Daoy (cell line): Measurements from ENCODE around the gene PBX1. TPM values are rescaled to one million over a fixed set of nuclear protein-coding genes. Genes with fewer than 3 reads are reported as not detected.

Experiments
- DNase-seq: peaks from one replicate; pipeline ENCODE4 v3.0.0-alpha.2; 2015; ENCODE audit warnings: low read depth
- total RNA-seq: library from RNA; depleted of rRNA; stranded (reverse); fragments of >200 nt; shearing (Covaris generic); gene quantifications from 2 replicates; pipeline ENCODE4 v1.2.3, GENCODE V29; 2014

The PBX1 gene
- total RNA-seq, 1 experiment from 2014 or later = 16.2 TPM

DNA sequence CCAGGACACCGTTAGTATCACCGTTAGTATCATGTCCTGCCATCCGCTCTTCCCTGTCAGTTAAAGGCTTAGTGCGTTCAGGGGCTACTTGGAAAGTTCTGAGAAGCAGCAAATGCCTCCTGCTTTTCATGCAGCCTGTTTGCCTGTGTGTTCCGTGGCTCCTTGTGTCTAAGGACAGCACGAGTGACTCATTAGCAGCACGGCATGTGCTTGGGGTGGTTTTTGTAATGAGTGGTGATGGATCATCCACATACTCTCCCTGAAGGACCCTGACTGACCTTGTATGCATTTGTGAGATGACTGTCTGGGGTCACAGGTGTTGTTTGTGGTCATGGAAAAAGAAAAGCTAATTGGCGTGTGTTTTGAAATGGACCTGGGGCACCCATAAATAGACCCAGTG, 221.9 kb downstream of the PBX1 start:
- peak; percentile 73 for DNase-seq

DNA sequence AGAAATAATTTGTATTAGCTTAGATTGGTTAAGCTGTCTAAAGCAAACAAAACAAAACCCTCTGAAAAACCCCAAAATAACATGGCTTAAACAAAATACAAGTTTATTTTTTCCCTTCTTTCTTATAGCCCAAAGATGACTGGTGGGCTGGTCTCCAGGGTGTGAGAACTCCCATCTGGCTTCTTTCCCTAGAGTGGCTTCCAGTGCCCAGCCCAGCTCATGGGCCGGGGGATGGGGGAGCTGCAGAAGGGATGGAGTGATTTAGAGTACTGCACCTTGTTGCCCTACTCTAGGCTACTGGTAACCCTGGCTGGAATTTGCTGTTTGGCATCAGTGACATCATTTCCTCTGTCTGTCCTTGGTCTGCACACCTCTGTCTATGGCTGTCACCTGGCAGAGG, 223.0 kb downstream of the PBX1 start:
- no peak for DNase-seq

GRCh38 chr1:164783778-164784555, 225.0 kb downstream of the PBX1 start:
- no peak for DNase-seq

DNA sequence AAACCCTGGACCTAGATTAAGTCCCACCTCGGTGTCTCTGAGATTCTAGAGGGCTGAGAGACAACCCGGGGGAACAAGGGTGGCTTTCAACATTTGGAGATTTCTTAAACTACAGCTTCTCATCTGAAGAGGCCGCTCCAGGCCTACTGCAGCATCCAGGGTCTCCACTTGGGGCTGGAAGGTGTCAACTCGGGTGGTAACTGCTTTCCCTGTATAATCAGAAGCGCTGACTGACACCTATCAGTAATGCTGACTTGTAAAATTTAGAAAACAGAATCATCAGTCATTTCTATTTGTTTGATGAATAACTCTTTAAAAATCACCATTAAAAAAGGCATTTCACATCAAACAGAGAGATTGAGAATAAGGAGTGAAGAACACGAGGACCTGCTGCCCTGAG, 226.0 kb downstream of the PBX1 start:
- no peak for DNase-seq

DNA sequence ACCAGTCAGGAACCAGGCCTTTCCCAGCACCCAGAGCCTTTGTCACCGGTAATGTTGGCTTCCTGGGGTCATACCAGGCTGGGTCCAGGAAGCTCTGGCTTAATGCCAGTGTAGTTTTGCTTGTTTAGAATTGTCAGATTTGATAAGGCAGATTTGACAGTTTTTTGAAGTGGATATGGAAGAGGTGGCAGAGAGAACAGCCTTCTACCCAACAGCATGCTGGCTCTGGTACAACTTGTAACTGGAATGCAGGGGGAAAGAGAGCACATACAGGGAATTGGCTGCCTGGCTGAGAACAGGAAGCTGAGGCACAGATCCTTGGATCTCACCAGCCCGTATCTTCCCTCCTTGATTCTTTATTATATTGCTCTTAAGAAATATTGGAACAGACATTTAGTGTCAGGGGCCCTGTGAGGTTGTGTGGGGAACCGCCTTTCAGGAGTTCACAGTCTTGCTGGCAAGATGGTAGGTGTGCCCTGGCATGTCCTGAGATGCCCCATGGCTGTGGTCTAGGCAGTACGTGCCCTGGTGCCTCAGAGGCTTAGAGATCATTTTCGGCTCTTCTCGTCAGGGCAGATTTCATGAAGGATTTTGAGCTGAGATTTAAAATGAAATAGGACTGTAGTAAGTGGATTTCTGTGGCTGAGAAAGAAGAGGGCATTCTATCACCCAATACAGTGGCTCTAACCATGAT, 227.0 kb downstream of the PBX1 start:
- DNase-seq = no peak

DNA sequence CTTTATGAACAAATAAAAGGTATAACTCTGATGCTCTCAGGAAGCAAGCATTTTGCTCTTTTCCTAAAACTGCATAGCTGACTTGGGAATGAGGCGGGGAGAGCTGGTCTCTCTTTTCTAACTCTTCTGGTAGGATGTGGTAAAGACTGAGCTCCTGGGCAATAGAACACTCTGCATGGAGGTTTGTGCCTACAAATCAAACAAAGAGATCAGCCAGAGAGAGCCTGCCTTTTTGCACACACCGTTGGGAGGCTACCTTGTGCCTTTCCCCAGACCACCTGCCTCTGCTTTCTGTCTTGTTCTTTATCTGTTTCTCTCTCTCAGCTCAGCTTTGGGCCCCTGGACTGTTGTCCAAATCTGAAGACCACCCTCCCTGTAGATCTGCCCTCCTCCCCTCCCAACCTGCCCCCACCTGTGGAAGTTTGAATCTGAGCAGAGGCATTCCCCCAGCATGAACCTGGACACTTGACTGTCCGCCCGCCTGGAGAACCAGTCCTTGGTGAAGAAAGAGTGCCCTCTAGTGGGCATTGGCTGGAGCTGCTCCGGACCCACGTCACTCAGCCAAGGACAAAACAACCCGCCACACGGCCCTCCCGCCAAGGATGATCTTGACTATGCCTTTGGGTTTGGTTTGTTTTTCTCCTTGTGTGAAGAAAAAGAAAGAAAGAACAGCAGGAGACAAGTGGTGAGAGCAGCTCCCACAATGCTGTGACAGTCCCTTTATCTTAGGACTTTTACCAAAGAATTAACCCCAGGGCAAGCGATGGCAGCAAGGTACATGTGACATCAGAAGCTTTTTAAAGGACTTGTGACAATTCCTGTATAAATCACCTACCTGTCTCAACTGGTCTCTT, 228.2 kb downstream of the PBX1 start:
- DNase-seq = peak; percentile 82

- no peak for DNase-seq
Measured at GRCh38 chr1:164787834-164788231, 228.8 kb downstream of the PBX1 start.

- no peak for DNase-seq
Measured at GRCh38 chr1:164790081-164790480, 231.1 kb downstream of the PBX1 start.

GRCh38 chr1:164792410-164793004, 233.5 kb downstream of the PBX1 start:
- no peak for DNase-seq

GRCh38 chr1:164794356-164794755, 235.4 kb downstream of the PBX1 start:
- DNase-seq = peak; percentile 86

GRCh38 chr1:164796916-164797315, 237.9 kb downstream of the PBX1 start:
- no peak for DNase-seq

DNA sequence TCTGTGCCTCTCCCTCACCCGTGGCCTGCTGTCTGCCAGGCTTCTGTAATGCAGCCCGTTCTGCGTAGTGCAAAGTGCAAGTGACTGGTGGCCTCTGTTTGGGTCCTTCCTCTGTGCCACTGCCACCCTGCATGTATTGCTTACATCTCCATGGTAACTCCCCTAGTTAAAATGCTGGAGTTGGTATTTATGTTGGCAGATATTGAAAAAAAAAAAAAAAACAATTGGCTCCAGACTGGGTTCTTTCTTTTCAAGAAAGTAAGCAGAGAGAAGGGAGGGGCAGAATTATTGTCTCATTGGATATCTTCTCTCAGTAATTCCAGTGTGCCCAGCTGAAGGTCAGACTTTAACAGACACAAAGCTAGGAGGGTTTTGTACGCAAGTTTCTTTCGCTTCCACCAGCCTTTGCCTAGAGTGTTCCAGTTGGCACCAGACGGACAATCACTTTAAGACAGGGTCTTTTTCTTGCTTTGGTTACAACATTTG, 242.3 kb downstream of the PBX1 start:
- DNase-seq = no peak

DNA sequence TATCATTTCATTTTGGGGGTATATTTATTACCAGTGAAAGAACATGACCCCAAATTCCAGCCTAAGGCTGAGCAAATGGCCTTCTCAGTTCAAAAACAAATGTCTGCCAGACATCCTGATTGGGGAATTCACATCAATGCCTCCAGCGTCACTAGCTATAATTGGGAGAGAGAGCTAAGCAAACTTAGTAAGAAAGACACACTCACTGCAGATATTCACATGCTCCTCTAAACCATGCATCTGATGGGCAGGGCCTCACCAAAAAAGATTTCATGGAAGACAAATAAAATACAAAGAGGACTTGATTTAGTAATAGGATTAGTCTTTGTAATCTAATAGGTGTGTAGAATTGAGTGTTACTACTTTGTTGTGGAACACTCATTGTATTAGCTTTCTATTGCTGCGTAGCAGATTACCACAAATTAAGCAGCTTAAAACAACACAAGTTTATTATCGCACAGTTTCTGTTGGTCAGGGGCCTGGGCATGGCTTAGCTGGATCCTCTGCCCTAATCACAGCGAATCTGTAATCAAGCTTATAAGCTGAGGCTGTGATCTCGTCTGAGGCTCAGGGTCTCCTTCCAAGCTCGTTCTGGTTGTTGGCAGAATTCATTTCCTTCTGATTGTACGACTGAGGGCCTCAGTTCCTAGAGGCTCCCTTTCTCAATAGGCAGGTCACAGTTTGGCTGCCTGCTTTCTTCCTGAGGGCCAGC, 243.0 kb downstream of the PBX1 start:
- no peak for DNase-seq

- DNase-seq = no peak
Measured at GRCh38 chr1:164802529-164803282, 243.7 kb downstream of the PBX1 start.

GRCh38 chr1:164803366-164803765, 244.4 kb downstream of the PBX1 start:
- peak; percentile 44 for DNase-seq

GRCh38 chr1:164804366-164804765, 245.4 kb downstream of the PBX1 start:
- DNase-seq = no peak

- no peak for DNase-seq
Measured at GRCh38 chr1:164805399-164805798, 246.4 kb downstream of the PBX1 start.

- DNase-seq = no peak
Measured at GRCh38 chr1:164806531-164806930, 247.5 kb downstream of the PBX1 start.

DNA sequence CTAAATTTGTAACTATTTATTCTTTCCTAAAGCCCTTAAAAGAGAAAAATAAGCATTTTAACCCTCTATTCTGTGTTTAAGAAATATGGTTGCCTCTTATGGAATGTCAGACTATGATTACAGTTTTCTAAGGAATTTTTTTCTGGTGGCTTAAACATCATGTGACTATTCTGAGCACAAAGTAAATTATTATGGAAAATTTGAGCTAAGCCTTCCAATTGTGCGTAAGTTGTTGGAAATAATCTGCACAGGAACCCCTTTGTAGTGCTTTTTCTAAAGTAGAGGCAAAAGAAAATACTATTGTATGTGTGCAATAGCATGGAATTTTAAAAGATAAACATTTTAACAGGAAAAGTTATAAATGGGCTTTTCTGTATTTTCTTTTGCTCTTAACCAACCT, 254.8 kb downstream of the PBX1 start:
- DNase-seq = no peak

GRCh38 chr1:164821648-164822047, 262.7 kb downstream of the PBX1 start:
- no peak for DNase-seq
